Lower leg skin (tissue), 4 donors: ENCODE measurements around the gene HMGB1. TPM values are rescaled to one million over a fixed set of nuclear protein-coding genes. Genes with fewer than 3 reads are reported as not detected.

Experiments
- DNase-seq, 2 donors: peaks; one replicate each; pipeline ENCODE4 v3.0.0-alpha.2; 2019; ENCODE audit warnings: low spot score in 2 of 2
- H3K4me3 ChIP-seq: fragments of 200-600 bp; sonication (generic); 2 replicates; pipeline ENCODE4 v1.5.1; 2017; ENCODE audit warnings: mild to moderate bottlenecking, low read depth; ENCODE audit not compliant: poor library complexity, severe bottlenecking
- POLR2A ChIP-seq, 2 donors: fragments of 450-650 bp; IDR thresholded peaks; one replicate each; pipeline ENCODE4 v1.6.1; 2016 to 2017; ENCODE audit warnings: antibody characterized with exemption in 2 of 2, mild to moderate bottlenecking in 1 of 2, moderate library complexity in 1 of 2
- WGBS, 2 donors: methylation state at CpG; one replicate each; pipeline ENCODE4 v1.1.5; 2018; 5-methylcytosine and 5-hydroxymethylcytosine counted together
- intact Hi-C: fragments of 100-400 bp; cut with DNase I; formaldehyde crosslinking; loops from one replicate; pipeline ENCODE4 v1.15.0; 2023; ENCODE audit warnings: low total_unique reads
- total RNA-seq, 4 donors: library from RNA; depleted of rRNA; stranded (reverse); fragments of >200 nt; gene quantifications; one replicate each; pipeline ENCODE4 v1.1.0, GENCODE V29; 2016
- TF ChIP-seq, protein P1 (sequence below), 3 donors: fragments of 450-650 bp; IDR thresholded peaks; one replicate each; pipeline ENCODE4 v1.5.1; 2016; ENCODE audit warnings: antibody characterized with exemption in 3 of 3, mild to moderate bottlenecking in 3 of 3, moderate library complexity in 2 of 3

HMGB1 gene
- total RNA-seq, 4 donors from 2014 or later = 158 to 262 (median 208) TPM

DNA sequence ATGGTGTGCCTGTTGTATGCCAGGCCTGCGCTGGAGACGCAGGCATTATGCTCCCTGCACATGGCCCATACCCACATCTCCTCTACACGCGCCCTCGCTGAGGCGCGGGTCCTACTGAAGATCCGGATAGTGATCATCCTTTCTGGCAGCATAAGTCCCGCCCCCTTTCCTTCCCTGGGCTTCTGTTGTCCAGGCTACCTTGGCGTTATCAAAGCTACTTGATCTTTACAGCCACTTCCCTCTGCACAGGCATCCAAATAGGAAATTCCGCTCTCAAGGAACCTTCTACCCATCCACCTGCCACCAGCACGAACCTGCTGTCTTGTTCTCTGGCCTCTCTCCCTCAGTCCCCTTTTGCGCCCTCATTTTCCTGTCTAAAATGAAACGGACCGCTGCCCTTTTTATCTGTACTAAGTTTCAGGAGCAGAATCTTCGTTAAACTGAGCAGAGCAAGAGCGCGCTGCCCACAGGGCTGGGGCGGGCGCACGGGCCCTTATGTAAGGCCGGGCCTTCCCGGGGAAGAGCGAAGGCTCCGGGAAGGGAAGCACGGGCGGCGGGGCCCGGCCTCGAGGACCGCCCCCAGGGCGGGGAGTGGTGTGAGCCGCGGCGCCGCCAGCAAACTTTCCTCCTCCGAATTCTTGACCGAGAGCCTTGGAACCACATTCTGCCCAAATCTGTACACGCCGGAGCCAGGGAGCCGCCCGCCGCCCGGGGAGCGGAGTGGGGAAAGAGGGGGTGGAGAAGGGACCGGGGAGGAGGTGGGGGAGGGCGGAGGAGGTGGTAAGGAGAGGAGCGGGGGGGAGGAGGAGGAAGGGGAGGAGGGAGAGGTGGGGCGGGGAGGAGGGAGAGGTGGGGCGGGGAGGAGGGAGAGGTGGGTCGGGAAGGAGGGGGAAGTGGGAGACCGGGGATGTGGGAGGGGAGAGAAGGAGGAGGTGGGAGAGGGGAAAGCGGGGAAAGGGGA, 44.4 kb downstream of the HMGB1 start:
- no peak for TF ChIP-seq POLR2A (IDR thresholded peaks at IDR 0.05)
- TF ChIP-seq, protein P1, sequence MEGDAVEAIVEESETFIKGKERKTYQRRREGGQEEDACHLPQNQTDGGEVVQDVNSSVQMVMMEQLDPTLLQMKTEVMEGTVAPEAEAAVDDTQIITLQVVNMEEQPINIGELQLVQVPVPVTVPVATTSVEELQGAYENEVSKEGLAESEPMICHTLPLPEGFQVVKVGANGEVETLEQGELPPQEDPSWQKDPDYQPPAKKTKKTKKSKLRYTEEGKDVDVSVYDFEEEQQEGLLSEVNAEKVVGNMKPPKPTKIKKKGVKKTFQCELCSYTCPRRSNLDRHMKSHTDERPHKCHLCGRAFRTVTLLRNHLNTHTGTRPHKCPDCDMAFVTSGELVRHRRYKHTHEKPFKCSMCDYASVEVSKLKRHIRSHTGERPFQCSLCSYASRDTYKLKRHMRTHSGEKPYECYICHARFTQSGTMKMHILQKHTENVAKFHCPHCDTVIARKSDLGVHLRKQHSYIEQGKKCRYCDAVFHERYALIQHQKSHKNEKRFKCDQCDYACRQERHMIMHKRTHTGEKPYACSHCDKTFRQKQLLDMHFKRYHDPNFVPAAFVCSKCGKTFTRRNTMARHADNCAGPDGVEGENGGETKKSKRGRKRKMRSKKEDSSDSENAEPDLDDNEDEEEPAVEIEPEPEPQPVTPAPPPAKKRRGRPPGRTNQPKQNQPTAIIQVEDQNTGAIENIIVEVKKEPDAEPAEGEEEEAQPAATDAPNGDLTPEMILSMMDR (IDR thresholded peaks at IDR 0.05) = no peak
- DNase-seq = peak; percentile 78 to 97
- WGBS, 2 donors = 6 to 8% methylated on average over 38 to 45 of the region's 53 CpGs
- H3K4me3 ChIP-seq = peak overlapping the region; percentile 18
- intact Hi-C loops = no loop called here

- 37 to 40% methylated on average over 9 of the region's 9 CpGs for WGBS, 2 donors
- intact Hi-C loops = no loop called here
- H3K4me3 ChIP-seq = no peak overlapping the region
- TF ChIP-seq POLR2A (IDR thresholded peaks at IDR 0.05) = no peak
- TF ChIP-seq, protein P1 (IDR thresholded peaks at IDR 0.05) = no peak
- no peak for DNase-seq
Measured at GRCh38 chr13:30418717-30419459, 46.8 kb downstream of the HMGB1 start.

DNA sequence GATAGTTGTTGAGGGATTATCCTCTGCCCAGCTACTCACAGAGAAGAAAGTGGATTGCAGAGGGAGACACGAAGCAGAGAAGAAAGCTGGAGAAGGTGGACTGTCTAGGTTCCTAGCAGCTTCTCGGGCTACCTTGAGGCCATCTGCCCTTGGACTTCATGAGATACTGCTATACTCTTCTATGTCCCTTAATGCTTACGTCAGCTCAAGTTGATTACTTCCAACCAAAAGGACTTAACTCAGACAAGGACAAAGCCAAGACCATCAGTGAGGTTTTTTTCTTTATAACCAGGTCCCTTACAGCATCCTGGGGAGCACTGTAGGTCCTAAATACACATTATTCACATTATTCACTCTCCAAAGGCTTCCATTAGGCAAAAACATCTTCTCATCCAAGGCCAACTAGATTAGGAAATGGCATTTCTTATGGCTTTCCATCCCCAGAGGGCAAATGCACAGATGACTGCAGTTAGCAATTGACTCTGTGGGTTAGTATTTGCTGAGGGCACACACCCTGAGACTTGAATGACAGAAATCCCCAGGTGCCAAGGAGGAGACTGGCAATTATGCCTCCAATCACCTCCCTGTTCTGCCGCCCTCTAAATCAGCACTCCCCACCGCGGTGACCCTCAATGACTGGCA, 47.5 kb downstream of the HMGB1 start:
- intact Hi-C loops = no loop called here
- no peak for DNase-seq
- 61 to 62% methylated on average over 6 of the region's 6 CpGs for WGBS, 2 donors
- no peak overlapping the region for H3K4me3 ChIP-seq
- TF ChIP-seq POLR2A (IDR thresholded peaks at IDR 0.05) = no peak

DNA sequence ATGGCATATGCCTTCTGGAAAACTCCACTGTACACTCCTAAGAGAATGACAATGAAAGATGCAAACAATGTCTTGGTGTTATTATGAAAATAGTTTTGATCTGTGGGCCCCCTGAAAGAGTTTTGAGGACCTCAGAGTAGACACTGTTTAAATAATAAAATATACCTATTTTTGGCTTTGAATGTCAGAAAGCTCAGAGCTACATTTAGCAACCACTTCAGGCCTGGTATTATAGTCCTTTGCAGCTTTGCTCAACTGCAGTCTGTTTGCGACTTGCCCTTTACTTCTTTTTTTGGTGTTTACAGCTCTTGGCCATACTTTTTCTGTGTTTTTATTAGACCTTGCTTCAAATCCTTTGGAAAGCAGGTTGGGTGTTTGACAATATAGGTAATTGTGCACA, 49.3 kb downstream of the HMGB1 start:
- no peak for DNase-seq
- intact Hi-C loops = no loop called here
- 94 to 96% methylated on average over 1 of the region's 1 CpG for WGBS, 2 donors
- no peak overlapping the region for H3K4me3 ChIP-seq
- TF ChIP-seq, protein P1 (IDR thresholded peaks at IDR 0.05) = no peak
- TF ChIP-seq POLR2A (IDR thresholded peaks at IDR 0.05) = no peak

DNA sequence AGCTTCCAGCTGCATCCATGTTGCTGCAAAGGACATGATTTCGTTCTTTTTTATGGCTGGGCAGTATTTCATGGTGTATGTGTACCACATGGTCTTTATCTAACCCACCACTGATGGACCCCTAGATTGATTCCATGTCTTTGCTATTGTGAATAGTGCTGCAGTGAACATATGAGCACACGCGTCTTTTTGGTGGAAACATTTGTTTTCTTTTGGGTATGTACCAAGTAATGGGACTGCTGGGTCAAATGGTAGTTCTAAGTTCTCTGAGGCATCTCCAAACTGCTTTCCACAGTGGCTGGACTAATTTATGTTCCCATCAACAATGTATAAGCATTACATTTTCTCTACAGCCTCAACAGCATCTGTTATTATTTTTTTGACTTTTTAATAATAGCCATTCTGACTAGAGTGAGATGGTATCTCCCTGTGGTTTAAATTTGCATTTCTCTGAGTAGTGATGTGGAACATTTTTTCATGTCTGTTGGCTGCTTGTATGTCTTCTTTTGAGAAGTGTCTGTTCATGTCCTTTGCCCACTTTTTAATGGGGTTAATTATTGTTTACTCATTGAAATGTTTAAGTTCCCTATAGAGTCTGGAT, 50.2 kb downstream of the HMGB1 start:
- 82 to 83% methylated on average over 3 of the region's 3 CpGs for WGBS, 2 donors
- no peak overlapping the region for H3K4me3 ChIP-seq
- no peak for DNase-seq
- intact Hi-C loops = no loop called here
- TF ChIP-seq, protein P1 (IDR thresholded peaks at IDR 0.05) = no peak
- TF ChIP-seq POLR2A (IDR thresholded peaks at IDR 0.05) = no peak
